HG02938 (cell line): ENCODE results near the gene NLN.
"Not testable (repeated sequence)": the region's sequence is repeated elsewhere in the genome, so short reads cannot be mapped to it uniquely, and the experiment has no call there.

Experiments
- ATAC-seq: cut with Tn5 transposase; IDR thresholded peaks from one replicate; pipeline ENCODE4 v1.9.1; 2021; ENCODE audit warnings: mild to moderate bottlenecking, moderate library complexity; ENCODE audit not compliant: unreplicated experiment

NLN gene

DNA sequence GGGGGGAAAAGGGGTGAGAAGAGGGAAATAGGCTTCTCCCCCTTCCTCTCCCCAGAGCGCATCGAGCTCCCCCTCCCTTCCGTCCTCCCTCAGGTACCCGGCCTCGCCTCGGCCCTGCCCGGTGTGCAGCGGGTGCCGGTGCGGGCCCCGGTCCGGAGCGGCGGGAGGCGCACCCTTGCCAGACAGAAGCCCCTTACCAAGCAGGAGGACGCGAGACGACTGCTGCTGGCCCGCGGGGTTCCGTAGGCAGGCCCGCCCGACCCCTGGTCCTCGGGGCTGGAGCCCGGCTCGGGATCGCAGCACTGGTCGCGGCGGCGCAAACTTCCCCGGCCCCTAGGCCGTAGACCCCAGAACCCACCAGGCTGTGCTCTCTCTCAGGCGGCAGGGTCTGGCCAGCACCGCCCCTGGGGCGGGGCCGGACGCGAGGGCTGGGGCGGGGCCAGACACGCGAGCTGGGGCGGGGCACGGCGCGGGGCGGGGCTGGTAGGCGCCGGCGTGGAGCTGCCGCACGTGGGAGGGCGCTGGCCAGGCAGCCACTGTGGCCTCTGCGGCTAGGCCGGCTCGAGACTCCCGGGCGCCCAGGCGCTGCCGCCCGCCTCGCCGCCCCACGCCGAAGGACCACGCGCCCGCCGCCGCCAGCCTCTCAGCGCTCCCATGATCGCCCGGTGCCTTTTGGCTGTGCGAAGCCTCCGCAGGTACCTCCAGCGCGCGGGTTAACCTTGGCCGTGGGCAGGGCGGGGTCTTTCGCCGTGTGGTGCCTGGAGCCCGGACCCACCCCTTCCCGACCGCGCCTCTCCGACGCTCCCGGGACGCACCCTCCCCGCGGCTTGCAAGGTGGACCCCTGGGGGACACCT, at the start of gene NLN, which contains the start of gene SGTB:
NLN (plus strand) TSS at position 486 of the 855 bp plus-strand sequence; CDS start at position 655, 169 bp downstream.
SGTB (minus strand) TSS at position 390 of the 855 bp plus-strand sequence. CDS start 1,302 bp downstream, outside the sequence.
- peak; percentile 81 for ATAC-seq

DNA sequence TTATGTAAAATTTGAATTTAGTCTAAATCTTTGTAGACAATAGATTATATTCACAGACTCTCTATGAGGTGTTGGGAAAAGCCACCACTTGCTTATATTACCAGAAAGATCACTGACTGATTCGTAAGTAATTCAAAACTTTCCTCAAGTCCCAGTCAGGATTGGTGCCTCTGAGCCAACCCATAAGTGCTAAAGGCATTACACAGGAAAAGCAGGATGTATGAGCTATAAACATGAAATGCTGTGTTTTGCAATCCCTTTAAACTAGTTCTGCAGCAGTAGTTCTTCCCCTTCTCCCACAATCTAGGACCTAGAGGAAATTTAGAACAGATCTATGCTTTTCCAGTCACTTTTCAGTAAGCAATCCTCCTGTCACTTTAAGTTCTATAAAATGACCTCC, 49.2 kb upstream of the NLN start:
- no peak for ATAC-seq

DNA sequence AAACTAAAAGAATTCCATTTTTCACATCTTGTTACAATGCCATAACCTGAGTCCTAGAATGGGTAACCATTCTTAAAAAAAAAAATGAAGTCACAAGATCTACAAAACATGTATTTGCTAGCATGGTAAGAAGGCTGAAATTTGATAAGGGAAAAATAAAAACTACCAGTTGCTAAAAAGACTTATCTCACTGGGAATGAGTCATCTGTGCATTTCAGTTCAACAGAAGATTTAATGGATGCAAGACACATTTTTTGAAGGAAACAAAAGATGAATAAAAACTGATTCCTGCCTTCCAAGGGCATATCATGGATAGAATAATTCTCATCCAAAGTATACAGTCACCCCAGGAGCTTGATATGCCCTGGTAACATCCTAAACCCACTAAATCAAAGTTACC, 47.3 kb upstream of the NLN start:
- no peak for ATAC-seq

DNA sequence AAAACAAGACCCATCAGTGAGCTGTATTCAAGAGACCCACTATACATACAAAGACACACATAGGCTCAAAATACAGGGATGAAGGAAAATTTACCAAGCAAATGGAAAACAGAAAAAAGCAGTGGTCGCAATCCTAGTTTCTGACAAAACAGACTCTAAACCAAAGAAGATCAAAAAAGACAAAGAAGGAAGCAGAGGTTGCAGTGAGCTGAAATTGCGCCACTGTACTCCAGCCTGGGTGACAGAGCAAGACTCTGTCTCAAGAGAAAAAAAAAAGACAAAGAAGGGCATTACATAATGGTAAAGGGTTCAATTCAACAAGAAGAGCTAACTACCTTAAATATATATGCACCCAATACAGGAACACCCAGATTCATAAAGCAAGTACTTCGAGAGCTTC, 45.9 kb upstream of the NLN start:
- not testable (repeated sequence) for ATAC-seq

DNA sequence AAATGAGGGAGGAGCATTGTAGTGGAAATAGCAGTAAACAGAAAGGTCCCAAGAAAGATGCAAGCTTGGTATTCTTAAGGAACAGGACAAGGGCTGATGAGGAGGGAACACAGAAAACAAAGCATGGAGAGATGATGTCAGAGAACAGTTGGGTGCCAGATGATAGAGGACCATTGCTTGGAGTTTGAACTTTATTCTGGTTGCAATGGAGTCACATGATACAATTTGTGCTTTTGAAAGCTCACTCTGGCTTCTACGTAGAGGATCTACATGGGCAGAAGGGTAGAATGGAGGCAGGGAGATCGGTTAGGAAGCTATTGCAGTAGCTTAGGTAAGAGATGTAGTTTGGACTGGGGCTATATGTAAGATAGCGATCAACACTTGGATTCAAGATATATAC, 39.9 kb upstream of the NLN start:
- no peak for ATAC-seq

DNA sequence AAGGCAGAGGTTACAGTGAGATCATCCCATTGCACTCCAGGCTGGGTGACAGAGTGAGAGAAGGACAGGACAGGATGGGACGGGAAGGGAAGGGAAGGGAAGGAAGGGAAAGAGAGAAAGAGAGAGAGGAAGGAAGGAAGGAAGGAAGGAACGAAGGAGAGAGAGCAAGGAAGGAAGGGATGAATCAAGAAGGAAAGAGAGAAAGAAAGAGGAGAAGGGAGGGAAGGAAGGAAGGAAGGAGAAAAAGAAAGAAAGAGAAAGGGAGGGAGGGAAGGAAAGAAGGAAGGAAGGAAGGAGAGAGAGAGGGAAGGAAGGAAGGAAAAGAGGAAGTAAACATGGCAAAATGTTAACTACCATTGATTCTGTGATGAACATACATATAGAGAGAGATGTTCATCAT, 28.9 kb upstream of the NLN start:
- ATAC-seq = no peak

DNA sequence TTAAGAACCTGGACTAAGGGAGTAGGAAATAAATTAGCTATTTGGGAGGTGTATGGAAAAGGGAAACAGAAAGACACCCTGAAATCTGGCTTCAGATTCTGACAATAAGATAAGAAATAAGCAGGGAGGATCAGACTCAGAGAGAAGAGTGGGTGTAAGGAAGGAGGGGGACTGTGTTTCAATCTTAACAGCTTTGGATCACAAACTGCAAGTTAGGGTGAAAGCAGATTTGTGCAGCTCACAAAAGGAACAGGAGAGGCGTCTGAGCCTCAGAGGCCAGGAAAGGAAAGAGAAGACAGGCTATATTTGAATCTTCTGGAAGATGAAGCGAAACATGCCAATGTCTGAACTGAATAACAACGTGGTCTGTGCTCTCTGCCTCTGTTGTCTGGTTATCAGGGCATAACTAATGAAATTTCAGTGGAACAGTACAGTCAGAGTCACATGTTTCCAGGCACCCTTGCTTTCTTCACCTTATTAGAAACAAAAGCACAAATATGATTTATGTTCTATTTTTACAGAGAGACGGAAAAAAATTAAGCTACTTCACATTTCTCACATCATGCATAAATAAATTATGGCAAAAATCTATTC, 26.7 kb upstream of the NLN start:
- ATAC-seq = no peak

DNA sequence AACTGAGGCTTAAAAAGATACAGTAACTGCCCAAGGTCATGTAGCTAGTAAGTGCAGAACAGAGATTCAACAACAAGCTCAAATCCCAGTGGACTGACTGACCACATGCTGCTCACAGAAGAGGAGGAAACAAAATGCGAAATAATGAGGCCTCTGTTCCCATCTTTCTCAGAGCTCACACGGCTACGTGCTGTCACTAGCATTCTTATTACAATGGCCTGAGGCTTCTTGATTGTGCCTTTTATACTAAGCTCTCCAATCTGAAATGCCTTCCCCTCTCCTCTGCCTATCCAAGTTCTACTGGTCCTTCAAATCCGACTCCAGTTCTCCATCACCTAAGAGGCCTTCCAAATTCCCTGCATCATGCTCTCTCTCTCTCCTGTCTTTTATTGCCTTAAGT, 26.1 kb upstream of the NLN start:
- ATAC-seq = no peak

DNA sequence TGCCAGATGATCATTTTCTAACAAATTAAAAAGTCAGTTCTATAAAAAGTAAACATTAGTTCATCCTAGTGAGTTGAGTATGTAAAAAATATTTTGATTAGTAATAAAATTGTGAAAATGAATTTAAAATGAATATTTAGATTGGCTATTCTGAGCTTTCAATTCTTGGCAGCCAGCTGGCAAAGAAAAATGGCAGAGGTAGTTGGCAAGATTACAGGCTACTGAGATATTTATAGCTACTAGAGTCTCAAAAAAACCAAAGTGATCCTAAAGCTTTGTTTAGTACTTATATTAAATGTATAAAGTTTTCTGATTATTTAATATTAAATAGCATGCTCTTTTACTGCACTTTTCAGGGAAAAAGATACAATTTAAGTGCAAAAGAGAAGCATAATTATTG, 25.1 kb upstream of the NLN start:
- ATAC-seq = no peak

DNA sequence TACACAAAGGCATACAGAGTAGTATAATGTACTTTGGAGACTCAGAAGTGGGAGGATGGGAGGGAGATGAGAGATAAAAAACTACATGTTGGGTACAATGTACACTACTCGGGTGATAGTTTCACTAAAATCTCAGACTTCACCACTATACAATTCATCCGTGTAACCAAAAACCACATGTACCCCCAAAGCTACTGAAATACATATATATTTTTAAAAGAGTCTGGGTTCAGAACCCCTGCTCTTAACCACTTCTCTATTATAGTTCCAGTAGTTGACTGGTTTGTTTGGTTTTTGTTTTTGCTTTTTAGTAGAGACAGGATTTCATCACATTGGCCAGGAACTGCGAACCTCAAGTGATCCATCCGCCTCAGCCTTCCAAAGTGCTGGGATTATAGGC, 22.7 kb upstream of the NLN start:
- no peak for ATAC-seq

DNA sequence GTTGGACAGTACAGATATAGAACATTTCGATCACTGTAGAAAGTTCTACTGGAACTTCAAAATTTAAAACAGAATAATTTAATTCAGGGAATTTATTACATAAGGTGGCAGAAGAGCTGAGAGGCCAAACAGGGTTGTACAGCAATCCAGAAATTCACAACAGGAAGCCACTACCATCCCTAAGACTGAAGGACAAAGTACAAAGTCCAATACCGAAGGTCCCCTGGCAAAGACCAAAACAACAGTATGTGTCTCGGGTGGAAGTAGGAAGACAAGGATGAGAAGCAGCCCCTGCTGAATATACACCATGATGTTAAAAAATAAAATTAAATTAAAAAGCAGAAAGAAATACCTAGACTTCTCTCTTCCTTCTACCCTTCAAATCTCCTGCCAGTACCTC, 20.0 kb upstream of the NLN start:
- no peak for ATAC-seq

DNA sequence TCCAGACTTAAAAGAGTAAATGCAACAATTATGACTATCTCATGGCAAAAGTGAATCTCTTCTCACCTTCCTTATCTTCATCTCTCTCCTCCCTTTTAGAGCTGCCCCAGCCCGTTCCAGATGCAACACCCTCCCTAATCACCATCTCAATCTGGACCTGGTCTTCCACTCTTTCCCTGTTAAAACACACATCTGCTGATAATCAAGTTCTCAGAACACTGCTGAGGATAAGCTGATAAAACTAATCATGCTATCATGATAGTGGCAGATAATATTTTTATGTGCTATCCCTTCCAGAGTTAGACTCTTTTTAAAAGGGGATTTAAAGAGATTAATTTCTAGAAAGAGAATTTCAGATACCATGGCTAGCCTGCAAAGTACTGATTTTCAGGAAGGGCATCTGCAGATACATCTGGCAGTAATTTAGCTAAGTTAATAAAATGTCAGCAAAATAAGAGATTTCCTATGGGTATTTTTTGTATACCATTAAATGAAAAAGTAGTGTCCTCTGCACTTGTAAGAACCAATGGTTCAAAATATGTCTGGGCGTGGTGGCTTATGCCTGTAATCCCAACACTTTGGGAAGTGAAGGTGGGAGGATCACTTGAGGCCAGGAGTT, 17.3 kb upstream of the NLN start:
- ATAC-seq = no peak

DNA sequence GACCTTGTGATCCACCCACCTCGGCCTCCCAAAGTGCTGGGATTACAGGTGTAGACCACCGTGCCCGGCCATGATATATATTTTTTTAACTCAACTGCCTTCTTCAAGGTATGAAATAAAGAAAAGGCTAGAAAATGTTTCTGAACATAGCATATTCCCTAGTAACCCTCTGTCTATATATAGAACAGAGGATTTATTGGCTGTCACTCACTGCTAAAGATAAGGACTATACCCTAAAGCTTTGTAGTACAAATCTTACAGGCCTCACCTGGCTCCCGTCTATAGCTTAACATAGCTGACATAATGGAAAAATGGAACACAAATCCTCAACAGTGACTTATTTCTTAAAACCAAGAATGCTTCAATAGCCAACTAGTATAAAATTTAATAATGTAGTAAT, 14.3 kb upstream of the NLN start:
- ATAC-seq = no peak

DNA sequence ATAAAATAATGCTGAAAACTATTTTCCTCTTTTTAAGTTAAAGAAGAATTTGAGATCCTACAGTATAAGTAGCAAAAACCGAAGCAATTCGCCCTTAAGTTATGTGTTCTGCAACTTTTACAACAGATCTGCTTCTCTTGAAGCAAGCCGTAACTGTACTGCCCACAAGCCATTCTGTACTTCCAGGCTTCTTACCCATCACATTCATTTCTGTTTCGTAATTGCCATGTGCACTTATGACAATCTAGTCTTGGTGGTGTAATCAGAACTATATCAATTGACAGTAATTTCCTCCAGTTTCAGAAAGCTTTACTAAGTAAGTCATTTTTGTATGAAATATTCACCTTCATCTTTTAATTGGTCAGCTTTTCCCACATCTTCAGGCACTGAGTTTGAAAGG, 13.9 kb upstream of the NLN start:
- ATAC-seq = no peak

DNA sequence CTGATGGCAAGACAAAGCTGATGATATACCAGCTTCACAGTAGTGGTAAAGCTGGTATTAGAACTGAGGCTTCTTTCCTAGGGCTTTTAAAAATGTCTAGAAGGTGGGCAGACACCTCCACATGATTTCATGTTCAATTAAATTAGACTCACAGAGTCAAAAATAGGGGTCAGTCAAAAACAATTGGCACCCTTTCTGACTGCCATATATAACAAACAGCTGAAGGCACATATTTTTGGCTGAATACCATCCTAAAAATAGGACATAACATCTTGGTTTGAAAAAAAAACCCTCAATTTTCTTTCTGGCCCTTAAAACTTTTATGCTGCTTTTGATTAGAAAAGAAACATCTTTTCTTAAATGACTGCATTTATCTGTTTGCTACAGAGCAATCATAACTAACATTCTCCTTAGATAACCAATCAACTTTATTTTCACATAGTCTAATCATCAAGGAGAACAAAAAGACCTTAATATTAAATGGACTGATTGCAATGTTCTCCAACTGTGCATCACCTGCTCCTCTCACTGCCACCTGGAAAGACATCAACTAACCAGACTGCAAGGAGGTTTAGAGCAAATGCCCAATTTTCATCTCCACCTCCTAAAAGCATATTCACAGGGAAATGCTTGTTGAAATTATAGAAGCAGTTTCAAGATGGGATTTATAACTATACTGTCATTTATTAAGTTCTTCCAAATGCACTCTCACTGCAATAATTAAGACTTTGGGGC, 3.3 kb upstream of the NLN start:
- ATAC-seq = no peak

DNA sequence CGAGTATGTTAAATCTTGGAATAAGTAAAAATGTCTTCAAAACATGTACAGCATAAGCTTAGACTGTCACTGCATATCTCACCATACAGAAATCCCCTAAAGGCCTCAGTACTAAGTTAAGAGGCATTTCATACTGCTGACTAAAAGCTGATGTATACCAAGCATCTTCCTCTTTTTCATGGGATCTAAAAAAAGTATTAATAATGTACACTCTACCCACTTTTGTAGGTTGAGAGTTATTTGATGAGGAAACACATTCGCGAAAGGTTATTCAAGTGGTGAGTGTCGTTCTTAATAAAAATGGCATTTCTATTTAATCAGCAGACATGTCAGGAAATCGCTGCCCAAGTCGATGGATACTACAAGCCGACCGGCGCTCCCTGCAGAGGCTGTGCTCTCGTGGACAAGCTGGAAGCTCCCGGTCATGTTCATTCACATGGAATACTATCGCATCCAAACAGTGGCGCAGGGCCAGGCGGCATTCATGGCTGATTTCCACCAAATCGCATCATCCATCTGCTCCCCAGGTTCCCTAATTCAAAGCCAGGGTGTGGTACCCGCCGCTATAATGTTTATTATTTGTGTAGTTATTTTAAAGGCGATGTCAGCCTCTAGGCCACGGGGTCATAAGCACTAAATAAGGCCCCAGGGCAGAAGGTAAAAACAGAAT, 820 bp upstream of the NLN start:
- peak; percentile 33 for ATAC-seq

DNA sequence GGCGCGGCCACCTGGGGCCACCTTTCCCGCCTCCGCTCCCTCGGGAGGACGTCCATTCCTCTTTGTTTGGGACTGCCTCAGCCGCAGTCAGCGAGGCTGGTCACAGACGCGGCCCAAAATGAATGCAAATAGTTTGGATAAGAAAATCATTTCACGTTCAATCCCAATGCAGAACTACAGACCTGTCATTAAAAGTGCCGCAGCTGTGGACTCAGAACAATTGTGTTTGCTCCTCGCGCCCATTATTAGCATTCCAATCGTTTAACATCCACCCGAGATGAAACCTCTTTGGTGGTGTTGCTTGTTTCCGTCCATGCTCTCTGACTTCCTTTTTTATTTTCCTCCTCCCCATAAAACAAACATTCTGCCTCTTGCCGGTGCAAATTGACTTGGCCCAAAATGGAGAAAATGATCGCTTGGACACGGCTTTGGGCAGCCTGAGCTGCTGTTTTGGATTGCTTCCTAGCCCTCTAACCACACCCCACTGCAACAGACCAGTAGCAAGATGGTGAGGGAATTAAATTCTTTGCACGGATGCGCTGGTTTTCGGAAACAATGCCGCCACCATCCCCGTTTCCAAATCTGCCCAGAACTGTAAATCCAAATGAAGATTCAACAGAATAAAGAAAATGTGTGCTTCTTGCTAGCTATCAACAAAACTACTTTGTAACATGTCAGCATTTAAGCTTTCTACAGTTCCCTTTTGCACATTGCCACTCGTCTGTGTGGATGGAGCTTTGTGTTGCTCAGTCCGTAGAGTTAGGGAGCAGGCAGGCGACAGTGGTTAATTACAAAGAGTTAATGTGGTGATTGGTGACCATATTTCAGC, 784 bp downstream of the NLN start:
- ATAC-seq = peak; percentile 17

DNA sequence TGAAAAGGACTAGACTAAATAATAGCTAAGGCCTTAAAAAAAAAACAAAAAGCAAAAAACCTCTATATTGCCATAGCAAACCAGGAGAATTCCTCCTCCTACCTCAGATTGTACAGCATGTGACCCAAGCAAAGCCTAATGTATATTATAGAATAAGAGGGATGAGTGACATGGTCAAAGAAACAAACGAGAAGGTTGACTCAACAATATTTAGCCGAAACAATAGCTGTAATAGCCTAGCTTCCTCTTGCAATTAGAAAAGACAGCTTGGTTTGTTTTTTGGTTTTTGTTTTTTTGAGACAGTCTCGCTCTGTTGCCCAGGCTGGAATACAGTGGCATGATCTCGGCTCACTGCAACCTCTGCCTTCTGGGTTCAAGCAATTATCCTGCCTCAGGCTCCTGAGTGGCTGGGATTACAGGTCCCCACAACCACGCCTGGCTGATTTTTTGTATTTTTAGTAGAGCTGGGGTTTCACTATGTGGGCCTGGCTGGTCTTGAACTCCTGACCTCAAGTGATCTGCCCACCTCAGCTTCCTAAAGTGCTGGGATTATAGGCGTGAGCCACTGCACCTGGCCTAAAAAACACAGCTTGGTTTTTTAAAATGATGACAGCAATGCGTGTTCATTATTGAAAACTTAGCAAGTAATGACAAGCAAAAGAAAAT, 5.6 kb downstream of the NLN start:
- no peak for ATAC-seq

DNA sequence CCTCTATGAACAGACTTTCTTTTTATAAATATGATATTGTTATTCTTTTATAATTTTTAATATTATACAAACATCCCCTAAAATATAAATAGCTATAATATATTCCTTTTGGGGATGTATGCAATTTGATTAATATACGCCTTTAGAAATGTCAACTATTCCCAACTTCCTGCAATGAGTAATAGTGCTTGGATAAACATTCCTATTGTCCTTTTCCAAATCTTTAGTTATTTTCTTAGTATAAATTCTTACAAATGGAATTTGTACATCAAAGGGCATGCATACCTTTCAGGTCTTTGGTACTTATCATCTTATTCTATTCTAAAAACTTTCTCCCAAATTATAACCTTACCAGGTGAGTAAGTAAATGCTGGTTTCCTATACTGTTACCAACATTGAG, 6.2 kb downstream of the NLN start:
- ATAC-seq = no peak
